Inflammatory macrophage treated with lipopolysaccharide for 1 hour (primary cell): Measurements from ENCODE around the gene CD160.
"Not testable (repeated sequence)": the region's sequence is repeated elsewhere in the genome, so short reads cannot be mapped to it uniquely, and the experiment has no call there.

Experiments
- DNase-seq, 2 donors: peaks; one replicate each; pipeline ENCODE4 v3.0.0-alpha.2; 2020 to 2022

The CD160 gene

GRCh38 chr1:145710291-145711027 lies 8.8 kb upstream of the CD160 start:
- DNase-seq = no peak

- no peak for DNase-seq
Observed at GRCh38 chr1:145711213-145711651, 8.1 kb upstream of the CD160 start.

GRCh38 chr1:145714524-145715111 lies 4.7 kb upstream of the CD160 start:
- no peak for DNase-seq

GRCh38 chr1:145716641-145717345 lies 2.5 kb upstream of the CD160 start:
- no peak for DNase-seq

- DNase-seq = no peak
Observed at GRCh38 chr1:145717833-145718232, 1.5 kb upstream of the CD160 start.

- not testable (repeated sequence) for DNase-seq
Observed at GRCh38 chr1:145718465-145718864, 834 bp upstream of the CD160 start.

GRCh38 chr1:145720556-145720877 lies 1.2 kb downstream of the CD160 start:
- no peak for DNase-seq

GRCh38 chr1:145720878-145721671 lies 1.8 kb downstream of the CD160 start:
- DNase-seq = peak; percentile 27 to 73

- DNase-seq = not testable (repeated sequence)
Observed at GRCh38 chr1:145726193-145726592, 6.9 kb downstream of the CD160 start.

GRCh38 chr1:145729196-145729595 lies 9.9 kb downstream of the CD160 start:
- no peak for DNase-seq

- no peak for DNase-seq
Observed at GRCh38 chr1:145729666-145730436, 10.6 kb downstream of the CD160 start.

- DNase-seq = no peak
Observed at GRCh38 chr1:145730467-145730866, 11.2 kb downstream of the CD160 start.

GRCh38 chr1:145730900-145731299 lies 11.6 kb downstream of the CD160 start:
- no peak for DNase-seq

- DNase-seq = no peak
Observed at GRCh38 chr1:145736191-145736590, 16.9 kb downstream of the CD160 start.

GRCh38 chr1:145740269-145740668 lies 21.0 kb downstream of the CD160 start:
- no peak for DNase-seq

- DNase-seq = peak in 1 of 2 donors; percentile 35
Observed at GRCh38 chr1:145747398-145748247, 28.3 kb downstream of the CD160 start.

- DNase-seq = peak; percentile 27 to 75
Observed at GRCh38 chr1:145750426-145750825, 31.1 kb downstream of the CD160 start.

- peak; percentile 35 to 73 for DNase-seq
Observed at GRCh38 chr1:145751491-145752037, 32.3 kb downstream of the CD160 start.

GRCh38 chr1:145757420-145757819 lies 38.1 kb downstream of the CD160 start:
- peak in 1 of 2 donors; percentile 20 for DNase-seq

GRCh38 chr1:145758116-145758515 lies 38.8 kb downstream of the CD160 start:
- DNase-seq = no peak

GRCh38 chr1:145758575-145758974 lies 39.3 kb downstream of the CD160 start:
- no peak for DNase-seq
